ENCODE results near the gene POMGNT2.

The POMGNT2 gene

DNA sequence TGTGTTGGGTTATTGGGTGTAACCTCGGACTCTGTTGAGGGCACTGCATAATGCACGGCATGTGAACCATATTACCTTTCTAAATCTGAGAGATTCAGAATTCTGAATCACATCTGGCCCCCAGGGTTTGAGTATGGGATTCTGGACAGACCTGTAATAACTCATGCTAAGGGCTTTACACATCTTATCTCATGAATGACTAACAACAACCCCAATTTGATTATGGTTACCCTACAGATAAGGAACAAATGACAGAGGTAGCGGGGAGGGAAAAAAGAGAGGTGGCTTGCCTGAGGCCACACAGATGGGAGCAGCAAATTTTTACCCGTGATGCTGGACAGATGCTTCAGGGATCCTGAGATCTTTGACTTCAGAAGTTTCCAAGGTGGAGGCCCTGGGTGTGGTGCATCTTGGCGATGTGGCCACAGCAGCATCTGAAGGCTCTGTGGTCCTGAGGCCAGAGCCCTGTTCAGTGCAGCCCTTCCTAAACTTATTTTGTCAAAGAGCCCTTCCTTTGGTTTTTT, 43.8 kb downstream of the POMGNT2 start:
- DNase-seq (ENCODE audit: low read depth): no peak
- TF ChIP-seq, protein P1, sequence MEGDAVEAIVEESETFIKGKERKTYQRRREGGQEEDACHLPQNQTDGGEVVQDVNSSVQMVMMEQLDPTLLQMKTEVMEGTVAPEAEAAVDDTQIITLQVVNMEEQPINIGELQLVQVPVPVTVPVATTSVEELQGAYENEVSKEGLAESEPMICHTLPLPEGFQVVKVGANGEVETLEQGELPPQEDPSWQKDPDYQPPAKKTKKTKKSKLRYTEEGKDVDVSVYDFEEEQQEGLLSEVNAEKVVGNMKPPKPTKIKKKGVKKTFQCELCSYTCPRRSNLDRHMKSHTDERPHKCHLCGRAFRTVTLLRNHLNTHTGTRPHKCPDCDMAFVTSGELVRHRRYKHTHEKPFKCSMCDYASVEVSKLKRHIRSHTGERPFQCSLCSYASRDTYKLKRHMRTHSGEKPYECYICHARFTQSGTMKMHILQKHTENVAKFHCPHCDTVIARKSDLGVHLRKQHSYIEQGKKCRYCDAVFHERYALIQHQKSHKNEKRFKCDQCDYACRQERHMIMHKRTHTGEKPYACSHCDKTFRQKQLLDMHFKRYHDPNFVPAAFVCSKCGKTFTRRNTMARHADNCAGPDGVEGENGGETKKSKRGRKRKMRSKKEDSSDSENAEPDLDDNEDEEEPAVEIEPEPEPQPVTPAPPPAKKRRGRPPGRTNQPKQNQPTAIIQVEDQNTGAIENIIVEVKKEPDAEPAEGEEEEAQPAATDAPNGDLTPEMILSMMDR (IDR thresholded peaks at IDR 0.05; ENCODE audit: insufficient read depth, low read depth, low read length, missing control alignments): no peak
- H3K4me3 ChIP-seq (ENCODE audit: low read depth, low read length): no peak overlapping the region

DNA sequence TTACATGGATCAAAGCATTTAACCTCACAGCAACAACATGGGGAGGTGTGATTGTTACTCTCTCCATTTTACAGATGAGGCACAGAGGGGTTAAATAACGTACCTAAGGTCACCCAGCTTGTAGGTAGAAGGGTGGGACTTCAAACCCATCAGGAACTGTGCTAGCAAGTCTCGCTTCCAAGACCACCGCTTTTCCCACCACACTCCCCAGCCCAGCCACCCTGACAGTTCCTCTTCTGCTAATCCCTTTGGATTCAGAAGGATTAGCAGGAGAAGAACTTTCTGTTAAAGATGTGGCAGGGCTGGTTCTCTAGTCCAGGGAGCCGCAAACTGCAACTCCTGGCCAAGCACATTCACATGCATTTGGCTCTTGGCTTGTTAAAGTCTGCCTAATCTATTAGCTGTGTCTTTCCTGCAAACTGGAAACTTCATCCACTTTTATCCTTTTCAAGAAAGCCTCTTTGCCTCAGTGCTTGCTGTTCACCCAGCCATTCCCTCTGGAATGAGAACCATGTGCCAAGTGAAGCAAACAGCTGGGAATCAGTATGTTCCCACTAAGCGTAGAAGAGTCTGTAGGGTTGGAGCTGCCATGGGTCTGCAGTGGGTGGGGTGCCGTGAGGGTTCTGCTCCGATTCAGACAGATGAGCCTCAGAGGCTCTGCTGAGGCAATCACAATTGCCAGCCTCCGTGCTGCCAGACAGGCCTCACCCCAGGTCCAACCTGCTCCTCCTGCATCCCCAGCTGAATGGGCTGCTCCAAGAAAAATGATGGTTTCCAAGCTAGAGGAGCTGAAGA, 44.6 kb downstream of the POMGNT2 start:
- no peak overlapping the region for H3K4me3 ChIP-seq (ENCODE audit: low read depth, low read length)
- TF ChIP-seq, protein P1 (IDR thresholded peaks at IDR 0.05; ENCODE audit: insufficient read depth, low read depth, low read length, missing control alignments): no peak
- no peak for DNase-seq (ENCODE audit: low read depth)

DNA sequence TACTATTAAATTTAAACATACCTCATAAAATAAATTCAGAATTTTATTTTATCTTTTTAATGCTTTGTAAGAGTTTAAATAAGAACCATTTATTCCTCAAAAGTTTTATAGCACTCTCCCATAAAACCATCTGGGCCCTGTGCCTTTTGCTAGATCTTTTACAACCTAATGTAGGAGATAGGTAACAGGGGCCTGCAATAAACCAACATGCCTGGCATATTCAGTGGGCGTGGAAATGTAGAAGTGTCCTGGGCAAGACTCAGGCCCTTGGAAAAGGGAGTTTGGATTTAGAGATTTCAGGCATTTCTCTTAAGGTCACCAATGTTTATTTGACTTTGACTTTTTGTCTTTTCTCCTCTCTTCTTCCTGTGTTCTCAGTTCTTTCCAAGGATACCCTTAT, 46.4 kb downstream of the POMGNT2 start:
- DNase-seq (ENCODE audit: low read depth): no peak
- no peak overlapping the region for H3K4me3 ChIP-seq (ENCODE audit: low read depth, low read length)
- TF ChIP-seq, protein P1 (IDR thresholded peaks at IDR 0.05; ENCODE audit: insufficient read depth, low read depth, low read length, missing control alignments): no peak

DNA sequence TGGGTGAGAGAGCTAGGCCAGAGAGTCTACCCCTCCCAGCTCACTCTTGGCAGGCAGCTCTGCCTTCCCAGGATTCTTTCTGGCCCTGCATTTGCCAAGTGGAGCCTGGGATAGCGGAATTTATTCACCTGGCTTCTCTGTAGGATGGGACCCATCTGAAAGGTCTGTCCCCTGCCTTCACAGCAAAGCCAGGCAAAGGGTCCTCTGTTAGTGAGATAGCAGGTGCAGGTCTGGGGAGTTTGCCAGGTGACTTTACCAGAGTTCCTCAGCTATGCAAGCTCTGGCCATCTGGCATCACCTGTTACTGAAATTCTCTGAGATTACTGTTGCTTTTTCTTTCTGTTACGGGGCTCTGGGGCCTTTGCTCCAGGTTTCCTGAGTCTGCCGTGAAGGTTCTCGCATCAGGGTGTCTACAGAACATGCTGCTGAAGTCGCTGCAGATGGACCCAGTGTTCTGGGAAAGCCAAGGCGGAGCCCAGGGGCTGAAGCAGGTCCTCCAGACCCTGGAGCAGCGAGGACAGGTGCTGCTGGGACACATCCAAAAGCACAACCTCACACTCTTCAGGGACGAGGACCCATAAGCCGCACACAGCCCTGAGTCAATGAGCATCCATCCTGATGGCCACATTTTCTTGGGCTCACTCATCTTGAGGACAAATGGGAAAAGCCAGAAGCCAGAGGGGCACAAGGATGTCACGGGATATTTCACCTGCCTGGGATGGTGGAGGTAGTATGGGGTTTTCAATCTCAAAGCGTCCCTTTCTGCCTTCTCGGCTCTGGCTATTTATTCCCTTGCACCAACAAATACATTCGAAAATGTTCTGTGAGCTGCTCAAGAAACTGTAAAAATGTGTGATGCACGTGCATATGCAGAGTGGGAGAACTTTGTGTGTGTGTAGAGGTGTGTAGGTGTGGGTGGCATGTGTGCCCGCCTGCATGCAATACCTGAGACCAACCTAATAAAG, 49.8 kb downstream of the POMGNT2 start:
- no peak overlapping the region for H3K4me3 ChIP-seq (ENCODE audit: low read depth, low read length)
- DNase-seq (ENCODE audit: low read depth): no peak
- TF ChIP-seq, protein P1 (IDR thresholded peaks at IDR 0.05; ENCODE audit: insufficient read depth, low read depth, low read length, missing control alignments): no peak

DNA sequence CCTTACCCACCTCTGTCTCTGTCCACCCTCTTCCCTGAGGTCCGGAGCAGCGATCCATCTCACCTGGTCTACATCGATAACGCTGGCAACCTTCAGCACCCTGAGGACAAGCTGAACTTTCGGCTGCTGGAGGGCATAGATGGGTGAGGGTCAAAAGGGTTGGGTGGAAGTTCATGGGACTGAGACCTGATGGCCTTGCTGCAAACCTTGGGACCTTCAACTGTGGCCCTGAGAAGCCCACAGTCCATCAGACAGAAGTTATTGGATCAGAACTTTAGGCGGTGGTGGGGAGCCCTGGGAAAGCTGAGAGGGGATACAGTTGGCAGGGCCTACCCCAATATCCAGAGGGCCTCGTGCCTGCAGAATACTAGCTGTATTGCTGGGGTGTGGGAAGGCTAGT, 50.5 kb downstream of the POMGNT2 start:
- no peak for DNase-seq (ENCODE audit: low read depth)
- H3K4me3 ChIP-seq (ENCODE audit: low read depth, low read length): no peak overlapping the region
- TF ChIP-seq, protein P1 (IDR thresholded peaks at IDR 0.05; ENCODE audit: insufficient read depth, low read depth, low read length, missing control alignments): no peak

DNA sequence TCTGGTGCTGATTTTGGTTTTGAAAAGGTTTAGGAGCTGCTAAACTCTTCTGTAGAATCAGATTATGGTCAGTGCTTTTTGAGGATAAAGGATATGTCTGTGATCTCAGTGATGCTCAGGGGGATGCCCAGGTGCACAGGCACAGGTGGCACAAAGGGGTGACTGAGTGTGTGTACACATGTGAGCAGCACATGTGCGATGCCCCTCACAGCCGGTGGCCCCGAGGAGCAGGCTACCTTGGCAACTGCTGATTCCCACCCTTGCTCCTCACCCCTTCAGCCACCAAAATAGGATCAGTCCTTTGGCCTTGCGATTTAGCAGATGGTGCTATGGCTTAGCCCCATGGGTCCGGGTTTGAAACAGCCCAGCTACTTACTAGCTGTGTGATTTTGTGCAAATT, 51.1 kb downstream of the POMGNT2 start:
- no peak overlapping the region for H3K4me3 ChIP-seq (ENCODE audit: low read depth, low read length)
- TF ChIP-seq, protein P1 (IDR thresholded peaks at IDR 0.05; ENCODE audit: insufficient read depth, low read depth, low read length, missing control alignments): no peak
- DNase-seq (ENCODE audit: low read depth): no peak

All from GM12865 (cell line).